IMR-90 (cell line): Measurements from ENCODE around the gene MDC1. TPM values are rescaled to one million over a fixed set of nuclear protein-coding genes. Genes with fewer than 3 reads are reported as not detected.

Source experiments
- ATAC-seq: fragments of 200-7000 bp; cut with Tn5 transposase; 2 replicates; pipeline ENCODE4 v1.9.1; 2020; ENCODE audit warnings: low read depth, mild to moderate bottlenecking, moderate library complexity
- BruUV-seq: library from RNA; stranded (reverse); fragments of 400-500 nt; replicated peaks from 2 replicates; lab custom pipeline; 2021; lab: Mats Ljungman, UMichigan
- CTCF ChIA-PET: fragments of 300-600 bp; formaldehyde crosslinking; extraction: SDS; loops from one replicate; lab custom pipeline; 2021; ENCODE audit warnings: antibody characterized with exemption; lab: Yijun Ruan, JAX
- POLR2A ChIA-PET: fragments of 300-600 bp; sonication (Branson Sonifier 250); formaldehyde crosslinking; loops from one replicate; lab custom pipeline; 2022; ENCODE audit warnings: antibody characterized with exemption; ENCODE audit not compliant: unreplicated experiment; lab: Charles Lee
- DNase-seq: peaks from one replicate; pipeline ENCODE4 v3.0.0; 2013
- H2AFZ ChIP-seq: replicated peaks from 2 replicates; pipeline ENCODE3; 2013; ENCODE audit warnings: low read length, mild to moderate bottlenecking; ENCODE audit not compliant: poor library complexity
- H2AK5ac ChIP-seq: 2 replicates; pipeline ENCODE4 v1.6.1; 2013; ENCODE audit warnings: low read depth, low read length, inconsistent platforms
- H2AK9ac ChIP-seq: replicated peaks from 2 replicates; pipeline ENCODE3; 2013; ENCODE audit warnings: mild to moderate bottlenecking, low read depth, low read length, moderate library complexity; ENCODE audit not compliant: poor library complexity
- H2BK120ac ChIP-seq: 2 replicates; pipeline ENCODE4 v1.6.1; 2013; ENCODE audit warnings: low read depth, low read length, inconsistent platforms
- H2BK15ac ChIP-seq: 3 replicates; pipeline ENCODE4 v1.6.1; 2013; ENCODE audit warnings: low read depth, low read length, inconsistent platforms
- H2BK20ac ChIP-seq: 2 replicates; pipeline ENCODE4 v1.6.1; 2013; ENCODE audit warnings: low read depth, mild to moderate bottlenecking, inconsistent platforms, low read length, moderate library complexity
- H2BK5ac ChIP-seq: 2 replicates; pipeline ENCODE4 v1.6.1; 2013; ENCODE audit warnings: mild to moderate bottlenecking, low read depth, low read length, inconsistent platforms; ENCODE audit not compliant: poor library complexity, severe bottlenecking
- H3K14ac ChIP-seq: replicated peaks from 2 replicates; pipeline ENCODE4 v1.6.1; 2013; ENCODE audit warnings: low read depth, low read length, inconsistent platforms
- H3K18ac ChIP-seq: 2 replicates; pipeline ENCODE4 v1.6.1; 2013; ENCODE audit warnings: low read depth, low read length, control low read depth
- H3K23ac ChIP-seq: 2 replicates; pipeline ENCODE4 v1.6.1; 2013; ENCODE audit warnings: low read depth, low read length, inconsistent platforms
- H3K27ac ChIP-seq: 2 replicates; pipeline ENCODE4 v1.5.1; 2013; ENCODE audit warnings: mild to moderate bottlenecking, control low read depth, low read length; ENCODE audit not compliant: insufficient read depth
- H3K27me3 ChIP-seq: 2 replicates; pipeline ENCODE4 v1.6.1; 2013; ENCODE audit warnings: low read length; ENCODE audit not compliant: control insufficient read depth, insufficient read depth
- H3K36me3 ChIP-seq: 2 replicates; pipeline ENCODE4 v1.6.1; 2013; ENCODE audit warnings: low read length, mixed read lengths; ENCODE audit not compliant: control insufficient read depth, insufficient read depth
- H3K4ac ChIP-seq: 2 replicates; pipeline ENCODE4 v1.6.1; 2013; ENCODE audit warnings: low read depth, low read length, inconsistent platforms
- H3K4me1 ChIP-seq: 2 replicates; pipeline ENCODE4 v1.6.1; 2013; ENCODE audit warnings: low read length, mixed read lengths; ENCODE audit not compliant: control insufficient read depth, insufficient read depth
- H3K4me2 ChIP-seq: 2 replicates; pipeline ENCODE4 v1.6.1; 2013; ENCODE audit warnings: low read depth, mild to moderate bottlenecking, control low read depth, low read length, moderate library complexity
- H3K4me3 ChIP-seq: 2 replicates; pipeline ENCODE4 v1.5.1; 2013; ENCODE audit warnings: low read depth, mild to moderate bottlenecking, control low read depth, low read length, moderate library complexity; ENCODE audit not compliant: insufficient read depth
- H3K56ac ChIP-seq: 2 replicates; pipeline ENCODE4 v1.6.1; 2013; ENCODE audit warnings: low read length, inconsistent platforms; ENCODE audit not compliant: insufficient read depth; ENCODE audit errors: extremely low read depth
- H3K79me1 ChIP-seq, 2 experiments: 2 replicates each; pipeline ENCODE4 v1.6.1; 2013; ENCODE audit warnings: low read length in 2 of 2, inconsistent platforms in 1 of 2, low read depth in 1 of 2
- H3K9ac ChIP-seq: 2 replicates; pipeline ENCODE4 v1.6.1; 2013; ENCODE audit warnings: low read depth, low read length, control low read depth
- H3K9me1 ChIP-seq: 2 replicates; pipeline ENCODE4 v1.6.1; 2013; ENCODE audit warnings: low read length, inconsistent platforms; ENCODE audit not compliant: insufficient read depth
- H3K9me3 ChIP-seq: 2 replicates; pipeline ENCODE4 v1.6.1; 2013; ENCODE audit warnings: low read length; ENCODE audit not compliant: control insufficient read depth, insufficient read depth
- H4K20me1 ChIP-seq: 2 replicates; pipeline ENCODE4 v1.6.1; 2013; ENCODE audit warnings: low read length, inconsistent platforms; ENCODE audit not compliant: insufficient read depth
- H4K5ac ChIP-seq: 2 replicates; pipeline ENCODE4 v1.6.1; 2013; ENCODE audit warnings: mild to moderate bottlenecking, low read depth, low read length, control low read depth
- H4K8ac ChIP-seq, 2 experiments: 2 replicates each; pipeline ENCODE4 v1.6.1; 2013; ENCODE audit warnings: low read depth in 2 of 2, low read length in 2 of 2, control low read depth in 1 of 2, inconsistent platforms in 1 of 2
- H4K91ac ChIP-seq: 2 replicates; pipeline ENCODE4 v1.6.1; 2013; ENCODE audit warnings: low read depth, low read length, inconsistent platforms; ENCODE audit not compliant: insufficient read depth
- CHD1 ChIP-seq: IDR thresholded peaks from 2 replicates; pipeline ENCODE4 v1.6.1; 2012; ENCODE audit warnings: low read depth, low read length, improper control_type of control experiment
- MAZ ChIP-seq: IDR thresholded peaks from 2 replicates; pipeline ENCODE4 v1.6.1; 2012; ENCODE audit warnings: low read depth, mild to moderate bottlenecking, low read length, improper control_type of control experiment, moderate library complexity, borderline replicate concordance
- POLR2A ChIP-seq: IDR thresholded peaks from 2 replicates; pipeline ENCODE4 v1.6.1; 2012; ENCODE audit warnings: mild to moderate bottlenecking, low read depth, low read length
- USF2 ChIP-seq: fragments of 150-350 bp; IDR thresholded peaks from 2 replicates; pipeline ENCODE4 v1.6.1; 2017; ENCODE audit warnings: mild to moderate bottlenecking, antibody characterized with exemption, low read length, low read depth
- WGBS, 2 experiments: methylation state at CpG; one replicate each; pipeline versions ENCODE4 v1.1.5 to v1.1.7; 2013; ENCODE audit warnings: missing lambda C conversion rate in 2 of 2; ENCODE audit not compliant: insufficient read length in 1 of 2; ENCODE audit errors: extremely low coverage in 2 of 2; 5-methylcytosine and 5-hydroxymethylcytosine counted together
- dilution Hi-C: fragments of 300-500 bp; cut with HindIII; formaldehyde crosslinking; loops from one replicate; pipeline ENCODE4 v1.14.3; 2018; ENCODE audit warnings: low sequenced_read_pairs; ENCODE audit not compliant: unreplicated experiment
- in situ Hi-C: fragments of 300-500 bp; cut with MboI; formaldehyde crosslinking; loops from 3 replicates; pipeline ENCODE4 v1.14.3; 2019; ENCODE audit warnings: low sequenced_read_pairs, inconsistent platforms, mixed read lengths
- intact Hi-C: fragments of 100-400 bp; cut with micrococcal nuclease; formaldehyde crosslinking; loops from 2 replicates; pipeline ENCODE4 v1.10.0; 2022
- polyA plus RNA-seq, 3 experiments: library from polyadenylated mRNA; depleted of rRNA; stranded (reverse); fragments of >200 nt; gene quantifications; 2 replicates each; pipeline ENCODE4 v1.2.3, GENCODE V29; 2012; ENCODE audit warnings: low replicate concordance in 1 of 3
- total RNA-seq: library from RNA; depleted of rRNA; stranded (reverse); fragments of >200 nt; gene quantifications from 2 replicates; pipeline ENCODE4 v1.2.3, GENCODE V29; 2012

MDC1 gene
- total and polyA plus RNA-seq, 2 of the 4 experiments (the other 2 are of a cell fraction): 4.5 to 12.1 TPM

DNA sequence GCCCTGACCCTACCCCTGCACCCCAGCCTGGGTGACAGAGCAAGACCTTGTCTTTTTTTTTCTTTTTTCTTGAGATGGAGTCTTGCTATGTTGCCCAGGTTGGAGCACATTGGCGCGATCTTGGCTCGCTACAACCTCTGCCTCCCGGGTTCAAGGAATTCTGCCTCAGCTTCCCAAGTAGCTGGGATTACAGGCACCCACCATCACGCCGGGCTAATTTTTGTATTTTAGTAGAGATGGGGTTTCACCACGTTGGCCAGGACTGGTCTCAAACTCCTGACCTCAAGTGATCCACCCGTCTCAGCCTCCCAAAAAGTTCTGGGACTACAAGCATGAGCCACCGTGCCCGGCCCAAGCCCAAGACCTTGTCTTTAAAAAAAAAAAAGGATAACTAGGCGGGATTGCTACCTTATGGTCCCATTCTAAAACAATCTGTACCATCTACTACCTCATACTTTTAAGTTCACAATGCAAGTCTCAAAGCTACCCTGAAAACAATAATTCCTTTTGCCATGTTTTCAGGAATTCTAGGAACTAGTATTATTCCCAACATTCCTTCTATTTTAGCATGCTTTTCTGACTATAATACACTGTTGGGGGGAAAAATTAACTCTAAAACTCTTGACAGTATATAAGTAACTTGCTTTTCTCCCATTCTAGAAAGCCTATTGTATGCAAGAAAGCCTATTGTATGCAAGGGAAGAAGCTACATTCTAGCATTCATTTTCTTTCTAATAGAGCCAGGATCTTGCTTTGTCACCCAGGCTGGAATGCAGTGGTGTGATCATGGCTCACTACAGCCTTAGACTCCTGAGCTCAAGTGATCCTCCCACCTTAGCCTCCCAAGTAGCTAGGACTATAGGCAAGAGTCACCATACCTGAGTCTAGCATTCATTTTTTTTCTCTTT lies 9.7 kb upstream of the MDC1 start:
- ATAC-seq (no peak), DNase-seq (peak; percentile 27)
- no peak overlapping the region for H2BK15ac ChIP-seq
- H3K18ac ChIP-seq: no peak overlapping the region
- H3K23ac ChIP-seq: no peak overlapping the region
- peaks cover 61% of the 10 kb centered on the region for H3K36me3 ChIP-seq
- no peak overlapping the region for H4K91ac ChIP-seq
- H3K56ac ChIP-seq: no peak overlapping the region
- no peak overlapping the region for H3K4me2 ChIP-seq
- intact Hi-C loops (no loop called here), dilution Hi-C loops (no loop called here), in situ Hi-C loops (no loop called here)
- TF ChIP-seq USF2: no peak
- 0 out of 2 replicates have a peak, but pooled peaks have one; percentile 11 for TF ChIP-seq POLR2A
- TF ChIP-seq CHD1: no peak
- no peak for TF ChIP-seq MAZ
- WGBS, 2 experiments: 84% methylated on average over 4 of the region's 11 CpGs; no CpG with 5 or more reads in 1 of the 2 experiments
- no peak overlapping the region for H3K4ac ChIP-seq
- peaks cover 6% of the 10 kb centered on the region; the same call in 1 of the 2 replicates for H3K9me1 ChIP-seq
- H3K14ac ChIP-seq: no peak overlapping the region
- no peak overlapping the region for H2BK120ac ChIP-seq
- no peak overlapping the region for H3K27ac ChIP-seq
- no peak overlapping the region for H4K5ac ChIP-seq
- peaks cover 28 to 45% of the 10 kb centered on the region in 2 experiments for H3K79me1 ChIP-seq
- no TSS peak for BruUV-seq
- H2AK9ac ChIP-seq: no peak overlapping the region
- H3K4me3 ChIP-seq: no peak overlapping the region
- no peaks in the 10 kb centered on the region for H3K9me3 ChIP-seq
- no peak overlapping the region for H2AK5ac ChIP-seq
- ChIA-PET POLR2A (interaction anchor here (0.6 kb wide), 2 partner anchors 37 to 361 kb away, joined by 3 read pairs; no protein-coding TSS in a partner anchor), CTCF (interaction anchor here (0.6 to 1.2 kb wide), 2 partner anchors 48 to 245 kb away, joined by 3 to 4 read pairs; no protein-coding TSS in a partner anchor)
- no peak overlapping the region for H2AFZ ChIP-seq
- H3K27me3 ChIP-seq: no peaks in the 10 kb centered on the region
- H4K20me1 ChIP-seq: peaks cover 58% of the 10 kb centered on the region
- H4K8ac ChIP-seq: no peak overlapping the region
- H2BK20ac ChIP-seq: no peak overlapping the region
- H3K9ac ChIP-seq: no peak overlapping the region
- H2BK5ac ChIP-seq: no peak overlapping the region
- H3K4me1 ChIP-seq: peaks cover 2% of the 10 kb centered on the region
